ENCODE measurements around the gene NMD3.
A peak's percentile ranks its signal among the peaks of the same experiment; 100 is the strongest.

The NMD3 gene

GRCh38 chr3:161230621-161231171 is 9.6 kb downstream of the NMD3 start:
- DNase-seq (ENCODE audit: low spot score), result no peak

GRCh38 chr3:161231861-161232260 is 10.8 kb downstream of the NMD3 start:
- no peak for DNase-seq (ENCODE audit: low spot score)

- no peak for DNase-seq (ENCODE audit: low spot score)
These were observed 12.4 kb downstream of the NMD3 start for GRCh38 chr3:161233557-161233956.

GRCh38 chr3:161236240-161236639 is 15.1 kb downstream of the NMD3 start:
- DNase-seq (ENCODE audit: low spot score), result no peak

GRCh38 chr3:161239700-161240099 is 18.6 kb downstream of the NMD3 start:
- DNase-seq (ENCODE audit: low spot score), result no peak

GRCh38 chr3:161244538-161244937 is 23.4 kb downstream of the NMD3 start:
- no peak for DNase-seq (ENCODE audit: low spot score)

GRCh38 chr3:161247049-161247448 is 25.9 kb downstream of the NMD3 start:
- DNase-seq (ENCODE audit: low spot score), result no peak

- DNase-seq (ENCODE audit: low spot score), result no peak
These were observed 29.0 kb downstream of the NMD3 start for GRCh38 chr3:161250116-161250515.

- no peak for DNase-seq (ENCODE audit: low spot score)
These were observed 30.6 kb downstream of the NMD3 start for GRCh38 chr3:161251716-161252115.

- DNase-seq (ENCODE audit: low spot score), result no peak
These were observed 31.0 kb downstream of the NMD3 start for GRCh38 chr3:161252143-161252542.

- no peak for DNase-seq (ENCODE audit: low spot score)
These were observed 32.6 kb downstream of the NMD3 start for GRCh38 chr3:161253711-161254110.

- DNase-seq (ENCODE audit: low spot score), result no peak
These were observed 33.8 kb downstream of the NMD3 start for GRCh38 chr3:161254861-161255260.

- no peak for DNase-seq (ENCODE audit: low spot score)
These were observed 41.9 kb downstream of the NMD3 start for GRCh38 chr3:161263057-161263456.

GRCh38 chr3:161264852-161265251 is 43.7 kb downstream of the NMD3 start:
- DNase-seq (ENCODE audit: low spot score), result no peak

- DNase-seq (ENCODE audit: low spot score), result no peak
These were observed 44.9 kb downstream of the NMD3 start for GRCh38 chr3:161265916-161266571.

GRCh38 chr3:161266731-161267150 is 45.6 kb downstream of the NMD3 start:
- DNase-seq (ENCODE audit: low spot score), result no peak

- no peak for DNase-seq (ENCODE audit: low spot score)
These were observed 46.5 kb downstream of the NMD3 start for GRCh38 chr3:161267646-161268045.

GRCh38 chr3:161268601-161269000 is 47.5 kb downstream of the NMD3 start:
- no peak for DNase-seq (ENCODE audit: low spot score)

- DNase-seq (ENCODE audit: low spot score), result no peak
These were observed 49.9 kb downstream of the NMD3 start for GRCh38 chr3:161270991-161271390.

GRCh38 chr3:161271646-161272045 is 50.5 kb downstream of the NMD3 start:
- DNase-seq (ENCODE audit: low spot score), result no peak

GRCh38 chr3:161272524-161272923 is 51.4 kb downstream of the NMD3 start:
- no peak for DNase-seq (ENCODE audit: low spot score)

GRCh38 chr3:161273589-161274218 is 52.6 kb downstream of the NMD3 start:
- DNase-seq (ENCODE audit: low spot score), result peak; percentile 53

- peak; percentile 62 for DNase-seq (ENCODE audit: low spot score)
These were observed 53.7 kb downstream of the NMD3 start for GRCh38 chr3:161274691-161275298.

All from CD4-positive, alpha-beta T cell treated with Interleukin-2 at 100 ng/mL for 4 hours (primary cell).